Gastroesophageal sphincter (tissue), 3 donors: ENCODE results near the gene UBE2V1.

Experiments used
- EP300 ChIP-seq: sonication (generic); formaldehyde crosslinking; IDR thresholded peaks from one replicate; pipeline ENCODE4 v1.6.1; 2017; ENCODE audit warnings: antibody characterized with exemption, mild to moderate bottlenecking
- POLR2A ChIP-seq, 2 donors: fragments of 450-650 bp; IDR thresholded peaks; one replicate each; pipeline ENCODE4 v1.6.1; 2017; ENCODE audit warnings: antibody characterized with exemption in 2 of 2, mild to moderate bottlenecking in 2 of 2, moderate library complexity in 1 of 2
- POLR2AphosphoS5 ChIP-seq: sonication (generic); formaldehyde crosslinking; IDR thresholded peaks from one replicate; pipeline ENCODE4 v1.6.1; 2017; ENCODE audit warnings: antibody characterized with exemption
- TF ChIP-seq, protein P1 (sequence below), 4 experiments: fragments of 200-600 bp in 2 of 4; fragments of 450-650 bp in 2 of 4; sonication (generic) in 1 of 4; IDR thresholded peaks; one replicate each; pipeline ENCODE4 v1.5.1; 2017 to 2019; ENCODE audit warnings: antibody characterized with exemption in 4 of 4, mild to moderate bottlenecking in 2 of 4, moderate library complexity in 2 of 4

DNA sequence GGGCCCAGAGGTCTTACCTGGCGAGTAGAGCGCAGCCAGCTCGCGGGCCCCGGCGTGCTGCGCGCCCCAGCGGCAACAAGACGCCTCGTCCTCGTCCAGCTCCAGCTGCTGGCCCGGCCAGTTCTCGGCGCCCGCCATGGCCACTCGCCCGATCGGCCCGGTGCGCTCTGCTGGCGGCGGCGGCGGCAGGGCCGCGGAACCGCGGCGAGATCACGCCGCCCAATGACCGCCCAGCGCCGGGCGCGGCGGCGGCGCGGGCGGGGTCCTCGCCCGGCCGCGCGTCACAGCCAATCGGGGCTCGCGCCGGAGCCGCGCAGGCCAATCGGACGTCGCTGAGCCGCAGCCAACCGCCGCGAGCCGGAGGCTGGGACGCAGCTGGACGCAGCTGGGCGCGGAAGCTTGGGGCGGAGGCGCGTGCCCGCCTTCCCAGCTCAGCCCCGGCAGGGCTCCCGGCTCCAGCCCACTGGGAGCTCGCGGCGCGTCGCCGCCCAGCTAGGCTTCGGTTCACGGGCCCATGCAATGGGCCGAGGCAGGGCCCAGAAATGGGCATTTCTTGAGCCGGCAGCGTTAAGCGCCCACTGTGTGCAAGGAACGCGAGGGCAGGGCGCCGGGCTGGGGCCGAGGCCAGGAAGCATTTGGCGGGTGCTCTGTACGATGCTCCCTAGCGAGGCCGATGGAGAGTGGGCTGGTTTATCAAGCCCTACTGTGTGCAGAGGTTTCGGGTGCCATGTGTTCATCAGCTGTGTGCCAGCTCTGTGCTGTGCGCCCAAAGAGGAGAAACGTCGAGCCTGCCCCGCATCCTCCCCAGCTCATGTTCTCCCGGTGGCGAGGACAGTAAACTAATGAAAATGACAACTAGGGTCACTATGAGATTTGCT, 40.8 kb upstream of the UBE2V1 start, which contains the start of gene PEDS1:
- TF ChIP-seq, protein P1, sequence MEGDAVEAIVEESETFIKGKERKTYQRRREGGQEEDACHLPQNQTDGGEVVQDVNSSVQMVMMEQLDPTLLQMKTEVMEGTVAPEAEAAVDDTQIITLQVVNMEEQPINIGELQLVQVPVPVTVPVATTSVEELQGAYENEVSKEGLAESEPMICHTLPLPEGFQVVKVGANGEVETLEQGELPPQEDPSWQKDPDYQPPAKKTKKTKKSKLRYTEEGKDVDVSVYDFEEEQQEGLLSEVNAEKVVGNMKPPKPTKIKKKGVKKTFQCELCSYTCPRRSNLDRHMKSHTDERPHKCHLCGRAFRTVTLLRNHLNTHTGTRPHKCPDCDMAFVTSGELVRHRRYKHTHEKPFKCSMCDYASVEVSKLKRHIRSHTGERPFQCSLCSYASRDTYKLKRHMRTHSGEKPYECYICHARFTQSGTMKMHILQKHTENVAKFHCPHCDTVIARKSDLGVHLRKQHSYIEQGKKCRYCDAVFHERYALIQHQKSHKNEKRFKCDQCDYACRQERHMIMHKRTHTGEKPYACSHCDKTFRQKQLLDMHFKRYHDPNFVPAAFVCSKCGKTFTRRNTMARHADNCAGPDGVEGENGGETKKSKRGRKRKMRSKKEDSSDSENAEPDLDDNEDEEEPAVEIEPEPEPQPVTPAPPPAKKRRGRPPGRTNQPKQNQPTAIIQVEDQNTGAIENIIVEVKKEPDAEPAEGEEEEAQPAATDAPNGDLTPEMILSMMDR (IDR thresholded peaks at IDR 0.05), result peak in 2 of 4 experiments; percentile 8 to 24
- TF ChIP-seq POLR2A (IDR thresholded peaks at IDR 0.05) (peak; percentile 91 to 98), EP300 (no peak), POLR2AphosphoS5 (peak; percentile 63)
